ENCODE data around the gene PPM1N.

PPM1N gene

GRCh38 chr19:45514376-45515051 is 16.3 kb downstream of the PPM1N start:
- H3K27me3 ChIP-seq (ENCODE audit: control insufficient read depth, insufficient read depth, low read length): no peaks in the 10 kb centered on the region
- peaks cover 9% of the 10 kb centered on the region; the same call in 1 of the 2 replicates for H3K4me1 ChIP-seq (ENCODE audit: control insufficient read depth, insufficient read depth, low read length)
- no peak overlapping the region for H3K9ac ChIP-seq (ENCODE audit: low read length)
- no peak overlapping the region for H3K4me3 ChIP-seq (ENCODE audit: low read depth, low read length)
- H3K9me3 ChIP-seq (ENCODE audit: control insufficient read depth, insufficient read depth, low read depth, low read length): no peaks in the 10 kb centered on the region
- H3K27ac ChIP-seq (ENCODE audit: low read depth, low read length): no peak overlapping the region
- H3K36me3 ChIP-seq (ENCODE audit: control insufficient read depth, insufficient read depth, low read length): peaks cover 44% of the 10 kb centered on the region

GRCh38 chr19:45515081-45515624 is 16.9 kb downstream of the PPM1N start:
- H3K9me3 ChIP-seq (ENCODE audit: control insufficient read depth, insufficient read depth, low read depth, low read length): no peaks in the 10 kb centered on the region
- H3K27me3 ChIP-seq (ENCODE audit: control insufficient read depth, insufficient read depth, low read length): no peaks in the 10 kb centered on the region
- H3K4me1 ChIP-seq (ENCODE audit: control insufficient read depth, insufficient read depth, low read length): peaks cover 5% of the 10 kb centered on the region; the same call in 1 of the 2 replicates
- H3K9ac ChIP-seq (ENCODE audit: low read length): no peak overlapping the region
- H3K27ac ChIP-seq (ENCODE audit: low read depth, low read length): no peak overlapping the region
- no peak overlapping the region for H3K4me3 ChIP-seq (ENCODE audit: low read depth, low read length)
- H3K36me3 ChIP-seq (ENCODE audit: control insufficient read depth, insufficient read depth, low read length): peaks cover 48% of the 10 kb centered on the region

DNA sequence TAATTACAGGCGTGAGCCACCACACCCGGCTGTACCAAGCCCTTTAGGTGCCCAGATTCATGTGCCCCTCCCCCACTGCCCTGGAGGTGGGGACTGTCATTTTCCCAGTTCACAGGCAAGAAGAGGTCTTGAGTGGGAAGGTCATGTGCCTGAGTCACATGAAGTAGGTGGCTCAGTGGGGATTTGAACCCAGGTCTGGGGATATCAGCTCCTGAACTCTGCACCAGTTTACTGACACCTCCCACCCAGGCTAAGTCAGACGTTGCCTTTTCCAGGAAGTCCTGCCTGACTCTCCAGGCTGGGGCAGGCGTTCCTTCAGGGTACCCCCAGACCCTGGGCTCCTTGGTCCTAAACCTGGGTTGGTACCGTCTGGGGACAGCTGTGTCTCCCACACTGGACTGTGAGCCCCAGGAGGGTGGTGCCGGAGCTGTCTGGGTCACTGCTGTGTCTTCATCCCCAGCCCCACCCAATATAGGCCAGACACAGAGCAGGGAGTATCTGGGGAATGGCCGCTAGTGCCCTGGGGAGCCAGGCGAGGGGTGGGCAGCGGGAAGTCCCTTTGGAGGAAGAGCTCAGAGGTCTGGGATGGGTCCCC is 17.7 kb downstream of the PPM1N start:
- H3K27ac ChIP-seq (ENCODE audit: low read depth, low read length): no peak overlapping the region
- H3K4me1 ChIP-seq (ENCODE audit: control insufficient read depth, insufficient read depth, low read length): peaks cover 5% of the 10 kb centered on the region; the same call in 1 of the 2 replicates
- H3K9ac ChIP-seq (ENCODE audit: low read length): no peak overlapping the region
- no peak overlapping the region for H3K4me3 ChIP-seq (ENCODE audit: low read depth, low read length)
- H3K36me3 ChIP-seq (ENCODE audit: control insufficient read depth, insufficient read depth, low read length): peaks cover 54% of the 10 kb centered on the region
- no peaks in the 10 kb centered on the region for H3K27me3 ChIP-seq (ENCODE audit: control insufficient read depth, insufficient read depth, low read length)
- H3K9me3 ChIP-seq (ENCODE audit: control insufficient read depth, insufficient read depth, low read depth, low read length): no peaks in the 10 kb centered on the region

- H3K4me3 ChIP-seq (ENCODE audit: low read depth, low read length): no peak overlapping the region
- H3K4me1 ChIP-seq (ENCODE audit: control insufficient read depth, insufficient read depth, low read length): peaks cover 5% of the 10 kb centered on the region; the same call in 1 of the 2 replicates
- H3K9ac ChIP-seq (ENCODE audit: low read length): no peak overlapping the region
- no peaks in the 10 kb centered on the region for H3K9me3 ChIP-seq (ENCODE audit: control insufficient read depth, insufficient read depth, low read depth, low read length)
- no peak overlapping the region for H3K27ac ChIP-seq (ENCODE audit: low read depth, low read length)
- no peaks in the 10 kb centered on the region for H3K27me3 ChIP-seq (ENCODE audit: control insufficient read depth, insufficient read depth, low read length)
- H3K36me3 ChIP-seq (ENCODE audit: control insufficient read depth, insufficient read depth, low read length): peaks cover 64% of the 10 kb centered on the region
These were observed 19.0 kb downstream of the PPM1N start for GRCh38 chr19:45517238-45517637.

DNA sequence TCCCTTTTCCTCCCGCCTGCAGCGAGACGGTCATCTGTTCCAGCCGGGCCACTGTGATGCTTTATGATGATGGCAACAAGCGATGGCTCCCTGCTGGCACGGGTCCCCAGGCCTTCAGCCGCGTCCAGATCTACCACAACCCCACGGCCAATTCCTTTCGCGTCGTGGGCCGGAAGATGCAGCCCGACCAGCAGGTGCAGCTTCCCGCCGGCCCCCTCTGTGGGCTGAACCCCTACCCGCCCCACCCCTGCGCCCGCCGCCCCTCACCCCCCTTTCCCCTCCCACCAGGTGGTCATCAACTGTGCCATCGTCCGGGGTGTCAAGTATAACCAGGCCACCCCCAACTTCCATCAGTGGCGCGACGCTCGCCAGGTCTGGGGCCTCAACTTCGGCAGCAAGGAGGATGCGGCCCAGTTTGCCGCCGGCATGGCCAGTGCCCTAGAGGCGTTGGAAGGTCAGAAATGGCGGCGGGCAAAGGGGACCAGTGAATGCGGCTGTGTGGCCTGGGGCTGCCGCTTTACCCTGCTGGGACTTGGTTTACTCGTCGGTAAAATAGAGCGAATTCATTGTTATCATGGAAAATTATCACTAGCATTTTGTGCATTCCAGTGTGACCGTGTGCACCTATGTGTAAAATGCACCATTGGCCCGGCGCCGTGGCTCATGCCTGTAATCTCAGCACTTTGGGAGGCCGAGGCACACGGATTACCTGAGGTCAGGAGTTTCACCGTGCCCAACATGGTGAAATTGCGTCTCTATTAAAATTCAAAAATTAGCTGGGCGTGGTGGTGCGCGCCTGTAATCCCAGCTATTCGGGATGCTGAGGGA is 19.6 kb downstream of the PPM1N start:
- Histone ChIP-seq H3K9ac (ENCODE audit: low read length) (no peak overlapping the region), H3K27ac (ENCODE audit: low read depth, low read length) (no peak overlapping the region), H3K9me3 (ENCODE audit: control insufficient read depth, insufficient read depth, low read depth, low read length) (no peaks in the 10 kb centered on the region), H3K4me1 (ENCODE audit: control insufficient read depth, insufficient read depth, low read length) (peaks cover 5% of the 10 kb centered on the region; the same call in 1 of the 2 replicates), H3K4me3 (ENCODE audit: low read depth, low read length) (no peak overlapping the region), H3K27me3 (ENCODE audit: control insufficient read depth, insufficient read depth, low read length) (no peaks in the 10 kb centered on the region), H3K36me3 (ENCODE audit: control insufficient read depth, insufficient read depth, low read length) (peaks cover 67% of the 10 kb centered on the region)

DNA sequence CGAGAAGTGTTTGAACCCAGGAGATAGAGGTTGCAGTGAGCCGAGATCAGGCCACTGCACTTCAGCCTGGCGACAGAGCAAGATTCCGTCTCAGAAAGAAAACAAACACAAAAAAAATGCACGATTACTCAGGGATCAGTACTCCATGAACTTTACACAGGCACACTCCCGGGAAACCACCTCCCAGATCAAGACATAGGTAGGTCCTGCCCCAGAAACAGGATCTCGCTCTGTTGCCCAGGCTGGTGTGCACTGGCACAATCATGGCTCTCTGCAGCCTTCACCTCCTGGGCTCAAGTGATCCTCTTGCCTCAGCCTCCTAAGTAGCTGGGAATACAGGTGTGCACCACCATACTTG is 20.2 kb downstream of the PPM1N start:
- H3K36me3 ChIP-seq (ENCODE audit: control insufficient read depth, insufficient read depth, low read length): peaks cover 66% of the 10 kb centered on the region
- no peak overlapping the region for H3K27ac ChIP-seq (ENCODE audit: low read depth, low read length)
- no peaks in the 10 kb centered on the region for H3K9me3 ChIP-seq (ENCODE audit: control insufficient read depth, insufficient read depth, low read depth, low read length)
- no peak overlapping the region for H3K4me3 ChIP-seq (ENCODE audit: low read depth, low read length)
- H3K9ac ChIP-seq (ENCODE audit: low read length): no peak overlapping the region
- no peaks in the 10 kb centered on the region for H3K27me3 ChIP-seq (ENCODE audit: control insufficient read depth, insufficient read depth, low read length)
- H3K4me1 ChIP-seq (ENCODE audit: control insufficient read depth, insufficient read depth, low read length): peaks cover 5% of the 10 kb centered on the region; the same call in 1 of the 2 replicates

DNA sequence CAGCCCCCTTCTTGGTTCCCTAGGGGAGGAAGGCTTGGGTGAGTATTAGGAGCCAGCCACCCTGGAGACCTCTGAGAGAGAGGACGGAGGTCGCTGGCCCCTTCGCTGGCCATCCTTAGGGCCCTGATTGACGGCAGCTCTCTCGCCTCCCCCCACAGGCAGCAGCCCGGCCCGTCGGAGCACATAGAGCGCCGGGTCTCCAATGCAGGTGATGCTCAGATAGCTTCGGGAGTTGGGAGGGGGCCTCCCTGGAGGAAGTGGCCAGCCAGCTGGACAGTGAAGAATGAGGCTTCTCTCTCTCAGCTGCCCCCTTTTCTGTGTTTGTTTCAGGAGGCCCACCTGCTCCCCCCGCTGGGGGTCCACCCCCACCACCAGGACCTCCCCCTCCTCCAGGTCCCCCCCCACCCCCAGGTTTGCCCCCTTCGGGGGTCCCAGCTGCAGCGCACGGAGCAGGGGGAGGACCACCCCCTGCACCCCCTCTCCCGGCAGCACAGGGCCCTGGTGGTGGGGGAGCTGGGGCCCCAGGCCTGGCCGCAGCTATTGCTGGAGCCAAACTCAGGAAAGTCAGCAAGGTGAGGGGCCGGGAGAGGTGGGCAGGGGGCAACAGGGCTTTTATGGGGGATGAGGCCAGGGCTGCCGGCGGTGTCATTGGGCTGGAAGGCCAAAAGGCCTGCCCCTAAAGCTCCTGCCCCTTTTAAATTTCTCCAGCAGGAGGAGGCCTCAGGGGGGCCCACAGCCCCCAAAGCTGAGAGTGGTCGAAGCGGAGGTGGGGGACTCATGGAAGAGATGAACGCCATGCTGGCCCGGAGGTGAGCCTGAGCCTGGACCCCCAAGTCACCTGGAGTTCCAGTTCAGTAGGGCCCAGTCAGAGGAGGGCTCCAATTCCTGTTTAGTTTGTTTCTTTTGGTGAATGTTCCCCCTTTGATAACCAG is 24.0 kb downstream of the PPM1N start:
- Histone ChIP-seq H3K27me3 (ENCODE audit: control insufficient read depth, insufficient read depth, low read length) (no peaks in the 10 kb centered on the region), H3K36me3 (ENCODE audit: control insufficient read depth, insufficient read depth, low read length) (peaks cover 75% of the 10 kb centered on the region), H3K9ac (ENCODE audit: low read length) (no peak overlapping the region), H3K4me3 (ENCODE audit: low read depth, low read length) (no peak overlapping the region), H3K9me3 (ENCODE audit: control insufficient read depth, insufficient read depth, low read depth, low read length) (no peaks in the 10 kb centered on the region), H3K4me1 (ENCODE audit: control insufficient read depth, insufficient read depth, low read length) (no peaks in the 10 kb centered on the region; the same call in 1 of the 2 replicates), H3K27ac (ENCODE audit: low read depth, low read length) (no peak overlapping the region)

- H3K4me3 ChIP-seq (ENCODE audit: low read depth, low read length): no peak overlapping the region
- peaks cover 10% of the 10 kb centered on the region for H3K4me1 ChIP-seq (ENCODE audit: control insufficient read depth, insufficient read depth, low read length)
- H3K36me3 ChIP-seq (ENCODE audit: control insufficient read depth, insufficient read depth, low read length): peaks cover 62% of the 10 kb centered on the region
- no peak overlapping the region for H3K27ac ChIP-seq (ENCODE audit: low read depth, low read length)
- H3K9ac ChIP-seq (ENCODE audit: low read length): no peak overlapping the region
- H3K27me3 ChIP-seq (ENCODE audit: control insufficient read depth, insufficient read depth, low read length): no peaks in the 10 kb centered on the region
- no peaks in the 10 kb centered on the region for H3K9me3 ChIP-seq (ENCODE audit: control insufficient read depth, insufficient read depth, low read depth, low read length)
These were observed 25.5 kb downstream of the PPM1N start for GRCh38 chr19:45523642-45524256.

DNA sequence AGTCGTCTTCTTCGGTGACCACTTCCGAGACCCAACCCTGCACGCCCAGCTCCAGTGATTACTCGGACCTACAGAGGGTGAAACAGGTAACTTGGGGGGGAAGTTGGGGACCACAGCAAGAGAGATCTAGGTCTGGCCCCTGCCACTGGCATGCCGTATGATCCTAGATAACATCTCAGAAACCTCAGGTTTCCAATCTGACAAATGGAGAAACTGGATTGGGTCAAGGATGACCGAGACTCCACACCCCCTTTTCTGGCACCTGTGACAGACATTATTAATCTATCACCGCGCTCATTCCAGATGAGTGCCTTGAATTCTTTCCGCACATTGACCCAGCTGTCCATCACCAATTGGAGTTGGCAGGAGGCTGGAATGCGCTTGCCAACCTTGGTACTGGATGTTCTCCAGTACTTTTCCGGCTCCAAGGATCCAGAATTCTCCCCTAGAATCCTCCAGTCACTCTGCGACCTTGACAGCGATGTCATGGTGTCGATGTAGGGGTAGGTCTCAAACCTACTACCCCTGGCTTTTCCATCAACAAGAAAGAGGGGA is 26.4 kb downstream of the PPM1N start:
- Histone ChIP-seq H3K27me3 (ENCODE audit: control insufficient read depth, insufficient read depth, low read length) (peaks cover 3% of the 10 kb centered on the region; the same call in 1 of the 2 replicates), H3K36me3 (ENCODE audit: control insufficient read depth, insufficient read depth, low read length) (peaks cover 57% of the 10 kb centered on the region), H3K9me3 (ENCODE audit: control insufficient read depth, insufficient read depth, low read depth, low read length) (no peaks in the 10 kb centered on the region), H3K4me3 (ENCODE audit: low read depth, low read length) (no peak overlapping the region), H3K27ac (ENCODE audit: low read depth, low read length) (no peak overlapping the region), H3K9ac (ENCODE audit: low read length) (no peak overlapping the region), H3K4me1 (ENCODE audit: control insufficient read depth, insufficient read depth, low read length) (peaks cover 10% of the 10 kb centered on the region)

DNA sequence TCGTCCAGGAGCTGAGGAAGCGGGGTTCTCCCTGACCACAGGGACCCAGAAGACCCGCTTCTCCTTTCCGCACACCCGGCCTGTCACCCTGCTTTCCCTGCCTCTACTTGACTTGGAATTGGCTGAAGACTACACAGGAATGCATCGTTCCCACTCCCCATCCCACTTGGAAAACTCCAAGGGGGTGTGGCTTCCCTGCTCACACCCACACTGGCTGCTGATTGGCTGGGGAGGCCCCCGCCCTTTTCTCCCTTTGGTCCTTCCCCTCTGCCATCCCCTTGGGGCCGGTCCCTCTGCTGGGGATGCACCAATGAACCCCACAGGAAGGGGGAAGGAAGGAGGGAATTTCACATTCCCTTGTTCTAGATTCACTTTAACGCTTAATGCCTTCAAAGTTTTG is 27.9 kb downstream of the PPM1N start:
- Histone ChIP-seq H3K27ac (ENCODE audit: low read depth, low read length) (no peak overlapping the region), H3K27me3 (ENCODE audit: control insufficient read depth, insufficient read depth, low read length) (peaks cover 6% of the 10 kb centered on the region; the same call in 1 of the 2 replicates), H3K9me3 (ENCODE audit: control insufficient read depth, insufficient read depth, low read depth, low read length) (peaks cover 2% of the 10 kb centered on the region; the same call in 1 of the 2 replicates), H3K9ac (ENCODE audit: low read length) (no peak overlapping the region), H3K4me3 (ENCODE audit: low read depth, low read length) (no peak overlapping the region), H3K4me1 (ENCODE audit: control insufficient read depth, insufficient read depth, low read length) (peaks cover 10% of the 10 kb centered on the region), H3K36me3 (ENCODE audit: control insufficient read depth, insufficient read depth, low read length) (peaks cover 45% of the 10 kb centered on the region)

Measured in HUES6 (cell line).